NCI-H2107 treated with DMSO at 0.1 percent for 48 hours (cell line): ENCODE results near the gene NOP16.

Experiments used
- DNase-seq: peaks from one replicate; lab custom pipeline; 2025; ENCODE audit not compliant: unreplicated experiment; lab: John Stamatoyannopoulos, UW

Gene NOP16, protein sequence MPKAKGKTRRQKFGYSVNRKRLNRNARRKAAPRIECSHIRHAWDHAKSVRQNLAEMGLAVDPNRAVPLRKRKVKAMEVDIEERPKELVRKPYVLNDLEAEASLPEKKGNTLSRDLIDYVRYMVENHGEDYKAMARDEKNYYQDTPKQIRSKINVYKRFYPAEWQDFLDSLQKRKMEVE

DNA sequence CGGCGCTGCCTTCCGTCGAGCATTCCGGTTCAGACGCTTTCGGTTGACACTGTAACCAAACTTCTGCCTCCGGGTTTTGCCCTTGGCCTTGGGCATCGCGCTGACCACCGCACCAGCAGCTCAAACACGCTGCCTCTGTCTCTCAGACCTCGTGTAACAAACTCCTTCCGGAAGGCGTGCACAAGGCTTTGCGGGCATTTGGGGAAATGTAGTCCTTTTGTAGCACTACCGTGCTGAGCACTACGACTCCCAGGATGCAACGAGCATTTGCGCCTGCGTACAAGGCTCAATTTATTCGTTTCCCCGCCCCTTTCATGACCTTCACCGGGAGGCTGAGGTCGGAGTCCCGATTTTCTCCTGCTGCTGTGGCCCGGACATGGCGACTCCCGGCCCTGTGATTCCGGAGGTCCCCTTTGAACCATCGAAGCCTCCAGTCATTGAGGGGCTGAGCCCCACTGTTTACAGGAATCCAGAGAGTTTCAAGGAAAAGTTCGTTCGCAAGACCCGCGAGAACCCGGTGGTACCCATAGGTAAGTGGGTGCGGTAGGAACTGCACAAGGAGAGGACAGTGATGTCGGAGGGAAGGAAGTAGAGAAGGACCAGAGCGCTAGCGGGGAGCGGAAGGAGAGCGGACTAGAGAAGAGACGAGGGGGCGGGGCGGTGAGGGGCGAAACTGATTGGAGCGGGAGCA lies at the start of gene NOP16, which contains the start of gene HIGD2A:
Gene NOP16, minus strand, starts transcription at position 155 of the 691 bp plus-strand sequence. Its CDS starts 59 bp downstream, at position 96.
Gene HIGD2A, plus strand, starts transcription at position 308 of the 691 bp plus-strand sequence. Its CDS starts 69 bp downstream, at position 377.
- peak; percentile 92 for DNase-seq

DNA sequence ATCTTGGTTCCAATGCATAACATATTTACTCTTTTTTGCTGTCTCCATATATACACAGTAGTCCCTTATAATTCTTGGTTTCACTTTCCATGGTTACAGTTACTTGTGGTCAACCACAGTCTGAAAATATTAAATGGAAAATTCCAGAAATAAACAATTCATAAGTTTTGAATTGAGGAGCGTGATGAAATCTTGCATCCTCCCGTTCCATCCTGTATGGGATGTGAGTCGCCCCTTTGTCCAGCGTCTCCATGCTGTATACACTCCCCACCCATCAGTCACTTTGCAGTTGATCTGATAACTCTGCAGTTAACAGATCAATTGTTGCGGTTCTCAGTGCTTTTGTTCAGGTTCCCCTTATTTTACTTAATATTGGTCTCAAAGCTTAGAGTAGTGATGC lies 48.3 kb upstream of the NOP16 start:
- DNase-seq: no peak

- no peak for DNase-seq
Observed at GRCh38 chr5:176432707-176433106, 44.3 kb upstream of the NOP16 start.

DNA sequence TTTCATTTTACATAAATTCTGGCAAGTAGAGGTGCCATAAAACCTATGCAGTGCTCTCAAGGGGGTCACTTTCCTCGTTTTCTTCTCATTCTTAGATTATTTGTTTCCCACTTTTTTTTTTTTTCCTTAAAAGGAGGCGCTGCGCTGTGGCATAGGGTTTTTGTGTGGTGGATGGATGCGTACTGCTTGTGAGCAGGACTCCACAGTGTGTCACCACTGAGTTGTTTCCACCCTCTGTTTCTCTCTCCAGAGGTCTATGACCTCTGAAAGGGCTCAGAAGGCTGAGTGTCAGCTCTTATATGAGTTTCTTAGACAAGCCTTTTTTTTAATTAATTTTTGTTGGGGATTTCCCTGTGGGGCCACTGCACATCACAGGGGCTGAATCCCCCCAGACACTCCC lies 41.6 kb upstream of the NOP16 start:
- no peak for DNase-seq

DNA sequence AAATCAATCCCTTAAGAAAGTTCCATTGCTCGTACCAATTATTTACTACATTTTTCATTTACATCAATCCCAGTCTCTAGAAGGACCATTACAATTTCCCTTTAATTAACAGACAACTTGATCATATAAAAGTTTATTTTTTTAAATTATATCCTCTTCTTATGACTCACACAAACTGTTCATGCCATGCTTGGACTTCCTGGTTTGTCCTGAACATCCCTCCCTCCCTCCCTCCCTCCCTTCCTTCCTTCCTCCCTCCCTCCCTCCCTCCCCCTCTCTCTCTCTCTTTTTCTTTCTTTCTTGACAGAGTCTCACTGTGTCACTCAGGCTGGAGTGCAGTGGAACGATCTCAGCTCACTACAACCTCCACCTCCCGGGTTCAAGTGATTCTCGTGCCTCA lies 39.6 kb upstream of the NOP16 start:
- DNase-seq: no peak

GRCh38 chr5:176426876-176427275 lies 38.5 kb upstream of the NOP16 start:
- DNase-seq: no peak

DNA sequence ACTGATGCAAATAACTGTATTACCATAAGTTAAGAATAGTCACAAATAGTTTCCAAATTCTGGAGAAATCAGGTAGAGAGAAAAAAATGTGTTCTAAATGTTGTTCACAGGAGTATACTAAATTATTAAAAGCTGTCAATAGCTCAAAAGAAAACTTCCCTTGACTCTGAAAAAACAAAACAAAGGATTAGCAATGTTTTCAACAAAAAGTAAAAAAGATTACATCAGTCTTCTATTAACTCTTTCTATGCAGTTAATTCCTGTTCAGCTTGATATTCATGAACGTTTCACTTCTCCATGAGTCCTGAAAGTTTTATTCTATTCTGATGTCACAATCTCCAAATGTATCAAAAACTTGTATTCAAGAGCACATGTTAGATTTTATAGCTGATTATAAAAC lies 37.4 kb upstream of the NOP16 start:
- DNase-seq: no peak

GRCh38 chr5:176425138-176425537 lies 36.7 kb upstream of the NOP16 start:
- DNase-seq: no peak

- DNase-seq: no peak
Observed at GRCh38 chr5:176424181-176424580, 35.8 kb upstream of the NOP16 start.

DNA sequence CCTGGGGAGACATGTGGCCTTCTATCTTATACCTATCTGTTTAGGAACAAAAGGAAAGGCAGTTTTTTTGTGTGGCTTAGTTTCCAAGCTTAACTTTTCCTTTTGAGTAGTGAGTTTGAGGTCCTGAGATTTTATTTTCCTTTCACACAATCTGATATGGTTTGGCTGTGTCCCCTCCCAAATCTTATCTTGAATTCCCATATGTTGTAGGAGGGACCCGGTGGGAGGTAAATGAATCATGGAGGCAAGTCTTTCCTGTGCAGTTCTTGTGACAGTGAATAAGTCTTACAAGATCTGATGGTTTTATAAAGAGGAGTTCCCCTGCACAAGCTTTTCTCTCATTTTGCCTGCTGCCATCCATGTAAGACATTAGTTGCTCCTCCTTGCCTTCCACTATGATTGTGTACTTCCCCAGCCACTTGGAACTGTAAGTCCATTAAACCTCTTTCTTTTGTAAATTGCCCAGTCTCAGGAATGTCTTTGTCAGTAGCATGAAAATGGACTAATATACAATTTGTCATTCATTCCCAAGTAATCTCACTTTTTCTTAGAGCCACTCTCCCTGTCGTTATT lies 32.7 kb upstream of the NOP16 start:
- DNase-seq: no peak

DNA sequence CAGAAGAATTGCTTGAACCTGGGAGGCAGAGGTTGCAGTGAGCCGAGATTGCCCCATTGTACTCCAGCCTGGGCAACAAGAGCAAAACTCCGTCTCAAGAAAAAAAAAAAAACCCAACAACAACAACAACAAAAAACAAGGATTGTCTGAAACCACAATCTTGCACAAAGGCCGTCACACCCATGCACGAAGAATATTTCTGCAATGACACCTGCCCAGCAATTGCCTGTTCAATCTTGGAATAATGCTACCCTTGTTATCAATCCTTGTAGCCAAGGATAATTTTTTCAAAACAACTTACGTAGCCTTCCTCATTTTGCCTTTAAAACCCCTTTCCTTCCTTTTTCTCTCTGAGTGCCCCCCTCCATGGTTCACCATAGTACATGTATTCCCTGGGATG lies 31.7 kb upstream of the NOP16 start:
- no peak for DNase-seq

DNA sequence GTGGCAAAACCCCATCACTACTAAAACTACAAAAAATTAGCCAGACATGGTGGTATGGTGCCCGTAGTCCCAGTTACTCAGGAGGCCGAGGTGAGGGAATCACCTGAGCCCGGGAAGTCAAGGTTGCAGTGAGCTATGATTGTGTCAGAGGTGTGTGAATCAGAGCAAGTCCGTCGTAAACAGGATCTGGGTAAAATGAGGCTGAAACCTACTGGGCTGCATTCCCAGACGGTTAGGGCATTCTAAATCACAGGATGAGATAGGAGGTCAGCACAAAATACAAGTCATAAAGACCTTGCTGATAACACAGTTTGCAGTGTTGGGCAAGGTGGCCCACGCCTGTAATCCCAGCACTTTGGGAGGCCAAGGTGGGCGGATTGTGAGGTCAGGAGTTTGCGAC lies 29.9 kb upstream of the NOP16 start:
- no peak for DNase-seq

GRCh38 chr5:176416965-176417364 lies 28.6 kb upstream of the NOP16 start:
- DNase-seq: no peak

DNA sequence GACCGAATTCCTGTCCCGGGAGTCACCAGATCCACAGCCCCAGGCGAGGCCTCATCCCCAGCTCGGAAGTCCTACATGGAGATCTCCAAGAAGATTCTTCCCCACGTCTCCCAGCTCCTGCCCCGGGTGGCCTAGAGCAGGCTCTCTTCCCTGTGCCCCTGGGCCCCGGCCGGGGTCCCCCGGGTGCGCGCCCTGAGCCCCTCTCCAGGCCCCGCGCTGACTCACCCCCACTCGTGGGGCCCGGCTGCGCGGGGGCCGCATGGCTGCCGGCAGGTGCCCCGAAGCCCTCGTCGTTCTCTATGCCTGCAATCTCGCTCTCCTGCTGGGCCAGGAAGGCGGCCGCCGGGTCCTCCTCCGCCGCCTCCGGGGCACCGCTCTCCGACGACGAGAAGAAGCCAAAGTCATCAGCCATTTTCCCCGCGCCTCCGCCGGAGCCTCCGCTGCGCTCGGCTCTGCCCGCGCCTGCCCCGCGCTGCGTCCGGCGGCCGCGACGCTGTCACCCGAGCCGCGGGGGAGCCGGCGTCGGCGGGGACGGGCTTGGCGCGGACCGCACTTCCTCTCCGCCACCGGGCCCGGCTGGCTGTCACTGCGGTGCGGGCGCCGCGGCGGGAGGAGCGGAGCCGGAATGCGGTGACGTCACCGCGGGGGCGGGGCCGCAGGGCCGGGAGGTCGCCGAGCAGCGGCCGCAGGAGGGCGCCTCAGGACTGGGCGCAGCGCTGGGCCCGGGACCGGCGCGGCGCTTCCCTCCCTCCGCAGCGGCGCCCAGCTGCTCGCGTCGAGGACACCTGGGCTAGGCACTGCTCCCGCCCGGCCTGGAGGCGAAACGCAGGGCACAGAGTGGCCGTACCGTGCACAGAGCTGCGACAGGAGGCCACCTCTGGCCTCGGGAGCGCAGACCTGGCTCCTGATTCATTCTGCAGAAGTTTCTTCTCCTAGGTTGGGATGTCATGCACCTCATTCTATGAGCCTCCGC lies 27.8 kb upstream of the NOP16 start, which contains the start of gene CLTB:
Gene CLTB, minus strand, starts transcription at position 588 of the 973 bp plus-strand sequence. Its CDS starts 176 bp downstream, at position 412.
- DNase-seq: peak; percentile 20

DNA sequence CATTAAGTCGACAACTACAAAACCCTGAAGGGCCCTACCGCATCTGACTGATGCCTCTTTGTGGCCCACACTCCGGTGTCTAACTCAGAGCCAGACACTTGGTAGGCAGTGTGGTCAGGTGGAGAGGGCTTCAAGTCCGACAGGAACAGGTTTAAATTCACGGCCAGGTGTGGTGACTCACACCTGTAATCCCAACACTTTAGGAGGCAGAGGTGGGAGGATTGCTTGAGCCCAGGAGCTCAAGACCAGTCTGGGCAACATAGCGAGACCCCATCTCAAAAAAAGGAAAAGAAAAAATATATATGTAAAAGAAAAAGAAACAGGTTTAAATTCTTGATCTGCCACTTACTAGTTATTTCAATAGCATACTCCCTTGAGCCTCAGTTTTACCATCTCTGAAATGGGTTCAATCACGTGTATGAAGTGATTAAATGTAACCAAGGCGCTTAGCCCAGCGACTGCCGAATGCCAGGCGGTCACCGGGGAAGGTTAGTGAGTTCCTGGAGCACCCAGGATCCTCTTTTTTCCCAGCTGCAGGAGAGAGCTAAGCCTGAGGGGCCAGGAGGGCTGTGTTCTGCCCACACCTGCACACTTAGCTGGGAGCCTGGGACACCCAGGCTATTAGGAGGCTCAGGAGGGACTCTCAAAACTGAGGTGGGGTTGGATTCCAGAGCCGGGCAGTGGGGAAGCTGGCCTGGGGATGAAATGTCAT lies 27.0 kb upstream of the NOP16 start:
- no peak for DNase-seq

DNA sequence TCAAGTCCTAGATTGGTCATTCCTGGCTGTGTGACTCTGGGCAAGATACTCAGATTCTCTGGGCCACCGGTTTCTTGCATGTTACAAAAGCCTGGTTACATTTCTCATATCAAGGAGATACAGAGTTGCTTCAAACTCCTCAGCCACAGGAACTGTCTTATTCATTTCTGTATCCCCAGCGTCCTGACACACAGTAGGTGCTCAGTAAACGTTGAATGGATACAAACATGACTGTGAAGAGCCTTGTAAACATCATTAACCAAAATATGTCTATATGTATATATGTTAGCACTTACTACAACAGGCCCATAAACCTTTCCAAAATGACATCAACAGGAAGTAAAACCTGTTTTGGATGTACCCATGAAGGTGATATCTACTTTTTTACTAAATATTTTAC lies 26.3 kb upstream of the NOP16 start:
- DNase-seq: no peak

DNA sequence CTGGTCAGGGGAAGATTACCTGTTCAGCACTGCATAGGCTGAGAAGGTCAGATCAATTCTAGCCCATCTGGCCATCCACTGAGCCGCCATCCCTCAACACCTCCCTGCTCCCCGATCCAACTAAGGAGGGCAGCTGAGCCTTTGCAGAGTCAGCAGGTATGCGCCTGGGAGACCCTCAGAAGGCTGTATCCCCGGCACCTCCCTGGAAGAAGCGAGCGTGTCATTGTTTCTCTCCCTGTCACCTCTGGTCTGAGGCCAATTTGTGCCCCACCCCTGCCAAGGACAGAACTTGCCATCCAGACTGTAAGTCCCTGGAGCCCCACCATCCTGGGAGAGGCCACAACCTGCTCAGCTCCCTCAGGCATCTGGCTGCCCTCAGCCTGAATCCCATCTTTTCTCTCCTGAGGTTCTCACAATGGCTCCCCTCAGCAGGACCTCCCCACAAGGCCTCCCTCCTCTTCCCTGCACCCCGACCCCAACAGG lies 25.4 kb upstream of the NOP16 start:
- no peak for DNase-seq

DNA sequence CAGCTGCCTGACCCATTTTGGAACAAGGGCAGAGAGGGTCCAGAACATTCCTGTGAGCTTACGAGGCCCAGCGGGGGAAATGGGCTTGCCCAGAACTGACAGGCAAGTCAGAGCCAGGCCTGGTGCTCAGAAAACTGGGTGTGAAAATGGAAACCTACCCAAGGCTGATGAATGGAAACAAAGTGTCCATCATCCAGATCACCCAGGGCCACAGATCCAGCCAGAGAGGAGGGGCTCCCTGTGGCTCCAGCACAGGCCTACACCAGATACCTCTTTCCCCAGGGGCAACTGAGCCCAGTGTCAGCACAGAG lies 24.8 kb upstream of the NOP16 start:
- no peak for DNase-seq

- DNase-seq: no peak
Observed at GRCh38 chr5:176412517-176413254, 24.3 kb upstream of the NOP16 start.
